NCI-H1930 (cell line): ENCODE data around the gene SRSF3.
"Not testable (repeated sequence)": the region's sequence is repeated elsewhere in the genome, so short reads cannot be mapped to it uniquely, and the experiment has no call there.

Experiments used
- DNase-seq, 2 experiments: peaks; one replicate each; lab custom pipeline; 2025; lab: John Stamatoyannopoulos, UW

The SRSF3 gene

DNA sequence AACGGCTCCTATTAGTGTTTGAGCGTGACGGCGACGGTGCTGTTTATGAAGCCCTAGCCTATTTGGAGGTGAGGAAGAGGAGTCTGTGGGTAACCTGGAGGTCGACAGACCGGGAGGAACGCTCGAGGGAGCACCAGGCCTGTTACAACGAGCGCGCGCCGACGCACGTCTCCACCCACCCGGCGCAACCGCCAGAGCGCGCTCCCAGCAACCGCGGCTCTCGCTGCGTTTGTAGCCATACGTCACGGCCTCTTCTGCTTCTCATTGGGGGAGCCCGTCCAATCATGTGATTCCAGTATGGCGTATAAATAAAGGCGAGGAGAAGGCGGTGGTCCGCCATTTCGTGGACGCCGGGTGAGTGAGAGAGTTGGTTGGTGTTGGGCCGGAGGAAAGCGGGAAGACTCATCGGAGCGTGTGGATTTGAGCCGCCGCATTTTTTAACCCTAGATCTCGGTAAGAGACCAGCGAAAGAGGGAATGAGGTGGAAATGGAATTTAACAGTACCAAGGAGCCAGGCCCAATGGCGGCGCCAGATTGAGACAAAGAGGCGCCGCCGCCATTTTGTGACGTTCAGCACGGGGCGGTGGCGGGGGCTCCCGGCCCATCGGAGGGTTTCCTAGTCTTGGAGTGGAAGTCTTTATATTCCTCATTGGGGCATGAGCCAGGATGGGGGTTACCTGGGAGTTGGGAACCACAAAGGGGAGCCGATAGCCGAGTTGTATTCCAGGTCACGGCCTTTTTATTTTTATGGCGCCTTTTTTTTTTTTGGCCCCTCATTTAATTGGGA, at the start of gene SRSF3:
TSS of gene SRSF3 (plus strand) at position 334 of the 787 bp plus-strand sequence. CDS start 2,401 bp downstream, outside the sequence.
- peak; percentile 96 to 98 for DNase-seq

DNA sequence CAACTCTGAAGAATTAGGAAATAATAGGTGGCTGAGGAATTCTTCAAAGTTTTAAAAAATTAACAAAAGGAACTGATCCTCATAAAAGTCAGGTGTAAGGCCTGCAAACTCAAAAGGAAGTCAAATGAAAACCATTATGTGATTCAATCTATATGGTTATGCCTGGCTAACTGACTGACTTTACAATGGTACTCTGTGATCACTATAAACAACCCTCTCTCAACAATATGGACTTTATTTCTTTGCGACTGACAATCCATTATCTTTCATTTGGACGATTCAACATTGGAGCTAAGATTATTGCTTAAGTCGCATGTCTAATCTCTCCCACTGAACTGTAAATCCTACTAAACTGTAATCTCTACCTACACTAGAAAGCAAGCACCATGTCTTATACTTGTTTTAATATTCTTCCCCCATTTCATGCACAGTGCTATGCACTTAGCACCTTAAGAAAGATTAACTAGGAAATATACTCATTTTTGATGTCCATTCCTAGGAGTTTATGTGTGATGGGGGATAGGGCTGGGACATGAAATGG, 48.3 kb upstream of the SRSF3 start:
- no peak for DNase-seq

DNA sequence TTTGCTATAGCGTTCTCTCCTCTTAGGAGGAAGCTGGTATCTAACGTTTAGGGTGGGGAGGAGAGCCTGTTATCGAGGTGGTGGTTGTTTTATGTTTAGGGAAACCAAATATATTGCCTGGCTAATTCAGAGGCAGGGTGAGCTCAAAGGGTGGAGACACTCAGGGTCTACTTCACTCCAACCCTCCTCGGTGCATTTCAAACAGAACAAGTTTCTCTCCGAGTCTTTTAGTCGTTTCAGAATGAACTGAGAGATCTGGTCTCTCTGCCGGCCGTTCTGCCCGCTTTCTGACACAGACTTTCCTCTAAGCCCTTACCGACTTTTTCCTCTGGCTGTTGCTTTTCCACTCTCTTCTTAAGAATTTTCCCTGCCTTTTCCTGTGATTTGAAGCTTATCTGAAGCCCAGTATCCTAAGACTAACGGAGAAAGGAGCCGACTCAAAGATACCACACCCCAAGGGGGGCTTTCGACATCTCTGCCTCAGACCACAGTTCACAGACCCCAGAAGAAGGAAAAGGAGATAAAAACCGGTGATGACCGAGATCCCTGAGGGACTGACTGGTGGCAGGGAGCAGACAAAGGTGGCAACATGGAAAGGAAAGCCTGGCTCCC, 47.7 kb upstream of the SRSF3 start:
- DNase-seq, result no peak

DNA sequence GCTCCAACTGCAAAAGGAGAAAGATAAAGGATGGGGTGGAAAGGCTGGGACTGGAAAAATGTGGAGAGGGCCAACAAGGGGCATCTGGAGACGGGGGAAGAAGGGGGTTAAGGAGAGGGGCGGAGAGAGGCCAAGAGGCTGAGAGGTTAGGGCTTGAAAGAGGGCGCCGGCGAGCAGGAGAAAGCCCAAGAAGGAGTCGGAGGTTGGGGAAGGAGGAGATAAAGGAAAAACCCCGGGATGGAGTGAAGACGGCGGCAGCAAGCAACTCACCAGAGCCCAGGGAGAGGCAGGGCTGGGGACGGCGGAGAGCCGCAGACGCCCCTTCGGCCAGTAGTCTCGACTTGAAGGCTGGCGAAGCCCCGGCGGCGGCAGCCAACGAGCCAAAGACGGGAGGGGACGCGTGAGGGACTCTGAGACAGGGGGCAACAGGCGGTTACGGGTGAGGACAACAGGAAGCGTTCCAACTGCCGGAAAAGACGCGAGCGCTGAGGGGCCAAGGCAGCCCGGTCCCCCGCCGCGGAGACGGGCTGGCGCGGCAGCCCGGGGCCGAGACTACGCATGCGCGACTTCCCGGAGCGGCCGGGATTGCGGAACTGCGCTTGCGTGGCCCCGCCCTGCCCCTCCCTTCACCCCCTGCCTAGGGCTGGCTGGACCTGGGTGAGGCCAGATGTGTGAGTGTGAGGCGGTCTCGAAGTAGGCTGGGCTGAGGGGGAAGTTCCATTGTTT, 47.1 kb upstream of the SRSF3 start, which contains the start of gene STK38:
TSS of gene STK38 (minus strand) at position 560 of the 726 bp plus-strand sequence. CDS start 7,277 bp downstream, outside the sequence.
- DNase-seq, result peak; percentile 73 to 87

DNA sequence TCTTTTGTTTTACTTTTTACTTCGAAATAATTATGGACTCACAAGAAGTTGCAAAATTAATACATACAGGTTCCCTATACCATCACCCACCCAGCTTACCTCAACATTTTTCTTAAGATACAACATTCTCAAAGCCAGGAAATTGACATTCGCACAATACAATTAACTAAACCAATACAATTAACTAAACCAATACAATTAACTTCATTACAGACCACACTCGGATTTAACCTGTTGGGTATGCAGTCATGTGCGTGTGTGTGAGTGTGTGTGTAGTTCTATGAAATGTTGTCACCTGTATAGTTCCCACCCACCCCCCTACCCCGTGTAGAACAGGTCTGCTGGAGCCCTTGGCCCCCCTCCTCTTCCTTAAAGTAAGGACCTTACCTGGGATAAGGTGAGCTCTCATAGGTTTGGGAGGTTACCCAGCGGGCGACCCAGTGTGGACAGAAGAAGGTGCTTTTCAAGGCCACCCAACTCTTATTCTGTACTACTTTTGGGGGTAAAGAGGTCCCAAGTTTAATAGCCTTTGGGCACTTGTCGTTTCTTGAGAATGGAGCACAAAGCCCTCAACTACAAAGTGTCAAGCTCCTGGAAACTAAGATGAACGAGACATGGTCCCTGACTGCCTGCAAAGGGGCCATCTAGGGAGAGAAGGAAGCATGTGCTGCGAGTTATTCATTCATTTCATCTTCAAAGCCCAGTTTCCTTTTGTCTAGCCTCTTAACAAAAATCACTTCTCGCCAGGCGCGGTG, 46.3 kb upstream of the SRSF3 start:
- DNase-seq, result no peak

DNA sequence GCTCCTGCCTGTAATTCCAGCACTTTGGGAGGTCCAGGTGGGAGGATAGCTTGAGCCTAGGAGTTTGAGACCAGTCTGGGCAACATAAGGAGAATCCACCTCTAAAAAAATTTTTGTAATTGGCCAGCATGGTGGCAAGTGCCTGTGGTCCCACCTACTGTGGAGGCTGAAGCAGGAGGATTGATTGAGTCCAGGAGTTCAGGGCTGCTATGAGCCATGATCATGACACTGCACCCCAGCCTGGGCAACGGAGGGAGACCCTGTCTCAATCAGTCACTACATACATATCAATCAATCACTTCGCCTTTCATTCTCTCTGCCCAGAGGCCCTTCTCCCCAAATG, 45.8 kb upstream of the SRSF3 start:
- DNase-seq, result no peak

DNA sequence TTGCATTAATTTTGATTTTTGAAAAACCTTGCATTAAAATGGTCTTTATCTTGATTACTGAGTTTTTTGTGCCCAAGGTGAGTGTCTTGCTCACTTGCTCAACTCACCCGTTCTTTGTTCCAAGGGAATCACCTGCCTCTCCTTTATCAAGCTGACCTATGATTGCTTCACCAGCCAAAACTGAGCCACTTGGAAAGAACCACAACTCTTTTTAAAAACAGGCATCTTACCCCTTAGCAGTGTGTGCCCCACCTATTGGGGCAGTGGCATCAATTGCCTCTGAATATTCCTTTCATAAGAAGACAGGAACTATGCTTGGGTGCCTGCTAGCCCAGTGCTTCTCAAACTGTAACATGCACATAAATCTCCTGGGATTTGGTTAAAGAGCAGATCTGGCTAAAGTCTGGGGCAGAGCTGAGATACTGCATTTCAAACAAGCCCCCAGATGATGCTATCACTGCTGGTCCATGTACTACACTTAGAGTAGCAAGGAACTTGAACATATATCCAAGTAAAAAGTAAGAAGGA, 43.6 kb upstream of the SRSF3 start:
- no peak for DNase-seq

DNA sequence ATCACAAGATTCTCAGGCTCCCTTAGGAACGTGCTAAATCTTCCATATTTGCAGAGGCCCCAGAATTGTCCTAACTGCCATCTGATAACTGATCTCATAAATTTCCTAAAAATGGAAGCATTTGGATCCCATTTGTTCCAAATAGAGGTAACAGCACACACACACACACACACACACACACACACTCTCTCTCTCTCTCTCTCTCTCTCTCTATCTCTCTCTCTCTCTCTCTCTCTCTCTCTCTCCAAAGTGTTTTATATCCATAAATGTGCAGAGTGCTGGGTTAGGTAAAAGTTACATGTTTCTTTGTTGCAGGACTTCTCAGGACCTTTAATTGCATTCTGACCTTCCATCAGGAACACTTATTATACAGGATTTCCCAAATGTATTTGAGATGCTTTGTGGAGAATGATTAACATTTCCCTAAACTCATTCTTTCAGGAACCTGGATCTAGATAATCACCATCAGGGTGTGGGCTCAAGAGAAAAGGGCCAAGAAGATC, 38.4 kb upstream of the SRSF3 start:
- no peak for DNase-seq

DNA sequence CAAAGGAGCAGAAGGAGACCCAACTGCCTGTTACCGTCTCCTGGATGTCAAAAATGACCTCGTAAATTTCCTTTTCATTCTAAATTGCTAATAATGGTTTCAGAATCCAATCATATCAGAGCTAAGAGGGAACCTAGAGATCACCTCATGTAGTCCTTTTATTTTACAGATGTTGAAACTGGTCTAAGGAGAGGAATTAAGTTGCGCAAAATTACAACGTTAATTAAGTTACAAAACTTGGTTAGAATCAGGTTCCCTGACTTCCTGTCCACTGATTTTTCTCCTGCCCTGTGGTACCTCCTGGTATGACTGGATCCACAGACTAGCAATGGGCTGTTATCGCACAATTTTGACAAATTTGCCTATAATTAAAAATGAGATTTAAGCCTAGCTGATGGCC, 37.9 kb upstream of the SRSF3 start:
- no peak for DNase-seq

DNA sequence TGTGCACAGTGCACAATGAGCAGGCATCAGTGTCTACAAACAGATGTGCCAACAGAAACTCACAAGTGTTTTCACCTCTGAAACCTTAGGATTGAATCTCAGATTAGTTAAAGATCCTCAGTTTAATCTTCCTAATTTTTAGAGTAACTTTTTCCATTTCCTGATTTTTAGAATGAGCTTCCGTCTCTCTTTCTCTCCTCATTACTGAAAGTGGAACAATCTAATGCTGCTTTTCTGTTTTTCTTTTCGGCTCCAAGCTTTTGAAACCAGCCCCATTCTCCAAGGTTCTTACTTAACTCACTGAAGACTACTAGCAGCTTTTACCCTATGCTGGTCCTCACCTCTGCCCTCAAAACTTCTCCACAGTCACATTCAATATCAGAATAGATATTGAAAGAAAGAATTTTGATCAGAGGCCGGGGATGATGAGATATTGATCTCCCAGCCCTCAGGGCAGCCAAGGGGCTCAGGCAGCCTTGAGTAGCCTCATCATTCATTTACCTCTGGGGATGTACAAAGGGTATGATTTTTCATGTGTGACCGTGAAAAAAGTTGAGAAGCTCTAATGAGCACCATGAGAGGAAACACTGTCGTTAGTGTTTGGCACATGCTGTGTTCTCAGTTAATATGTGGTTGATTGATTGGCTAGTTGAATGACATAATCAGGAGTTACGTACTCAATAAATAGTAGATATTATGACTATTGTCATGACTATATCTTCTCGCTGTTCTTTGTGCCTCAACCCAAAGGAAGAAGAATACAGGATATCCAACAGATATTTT, 35.0 kb upstream of the SRSF3 start:
- DNase-seq, result no peak

DNA sequence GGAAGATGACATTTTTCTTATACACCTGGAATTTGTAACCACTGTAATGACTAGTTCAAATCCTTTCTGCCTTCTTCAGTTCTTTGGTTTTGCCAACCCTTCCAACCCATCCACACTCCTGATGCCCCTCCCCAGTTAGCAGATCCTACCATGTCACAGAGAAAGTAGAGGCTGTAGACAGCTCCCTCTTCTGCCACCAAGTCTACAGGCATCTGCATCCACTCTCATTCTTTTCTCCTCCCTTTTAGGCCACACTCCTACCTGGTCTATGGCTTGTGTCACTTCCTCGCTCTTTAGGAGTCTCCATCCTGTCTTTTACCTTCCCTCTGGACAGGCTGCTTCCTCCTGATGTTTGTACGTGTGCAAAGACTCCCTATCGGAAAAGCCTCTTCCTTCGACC, 33.3 kb upstream of the SRSF3 start:
- no peak for DNase-seq

DNA sequence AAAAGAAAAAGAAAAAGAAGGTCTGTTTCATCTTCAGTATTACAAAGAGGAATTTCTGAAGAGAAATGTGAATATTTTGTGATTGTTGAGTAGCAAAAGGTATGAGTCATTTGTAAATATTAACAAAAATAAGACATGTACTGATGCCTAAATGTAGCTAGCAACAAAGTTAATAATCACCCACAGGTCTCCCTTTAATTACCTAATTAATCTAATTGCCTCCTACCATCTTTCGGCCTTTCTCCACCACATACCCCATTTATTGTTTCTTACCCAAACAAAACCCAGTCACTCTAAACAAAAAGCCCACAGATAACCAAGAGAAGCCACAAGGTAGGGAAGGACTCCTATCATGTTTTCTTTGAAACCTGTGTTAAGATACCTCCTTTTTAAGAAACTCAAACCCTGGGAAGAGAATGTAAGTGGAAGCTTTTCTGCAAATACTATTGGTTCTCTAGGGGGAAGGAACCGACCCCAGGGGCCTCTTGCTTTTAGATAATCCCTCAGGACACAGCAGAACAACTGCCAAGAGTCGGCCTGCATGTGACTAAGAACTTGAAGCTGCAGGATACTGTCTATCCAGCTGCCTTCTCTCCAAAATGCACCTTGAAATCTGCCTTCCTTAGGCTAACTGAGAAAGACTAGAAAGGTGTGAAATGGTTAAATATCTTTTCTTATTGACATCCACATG, 30.8 kb upstream of the SRSF3 start:
- no peak for DNase-seq

DNA sequence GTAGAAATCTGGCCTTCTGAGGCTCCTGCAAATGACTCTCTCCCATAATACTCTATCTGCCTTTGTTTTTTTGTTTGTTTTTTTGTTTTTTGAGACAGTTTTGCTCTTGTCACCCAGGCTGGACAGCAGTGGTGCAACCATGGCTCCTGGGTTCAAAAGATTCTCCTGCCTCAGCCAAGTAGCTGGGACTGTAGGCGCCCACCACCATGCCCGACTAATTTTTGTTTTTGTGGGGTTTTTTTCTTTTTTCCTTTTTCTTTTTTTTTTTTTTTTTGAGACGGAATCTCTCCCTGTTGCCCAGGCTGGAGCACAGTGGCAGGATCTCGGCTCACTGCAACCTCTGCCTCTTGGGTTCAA, 30.3 kb upstream of the SRSF3 start:
- DNase-seq, result no peak

DNA sequence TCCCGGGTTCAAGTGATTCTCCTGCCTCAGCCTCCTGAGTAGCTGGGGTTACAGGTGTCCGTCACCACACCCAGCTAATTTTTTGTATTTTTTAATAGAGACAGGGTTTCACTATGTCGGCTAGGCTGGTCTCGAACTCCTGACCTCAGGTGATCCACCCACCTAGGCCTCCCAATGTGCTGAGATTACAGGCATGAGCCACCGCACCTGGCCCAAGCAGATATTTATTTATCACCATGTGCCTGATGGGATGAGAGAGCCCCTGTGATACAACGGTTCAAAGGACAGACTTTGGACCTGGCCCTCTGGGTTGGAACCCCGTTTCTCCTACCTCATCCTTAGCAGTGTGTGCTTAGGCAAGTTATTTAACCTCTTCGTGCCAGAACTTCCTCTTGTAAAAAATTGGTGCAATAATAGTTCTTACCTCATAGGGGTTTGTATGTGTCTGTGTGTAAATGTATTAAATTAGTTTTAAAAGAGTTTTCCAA, 27.7 kb upstream of the SRSF3 start:
- DNase-seq, result no peak

DNA sequence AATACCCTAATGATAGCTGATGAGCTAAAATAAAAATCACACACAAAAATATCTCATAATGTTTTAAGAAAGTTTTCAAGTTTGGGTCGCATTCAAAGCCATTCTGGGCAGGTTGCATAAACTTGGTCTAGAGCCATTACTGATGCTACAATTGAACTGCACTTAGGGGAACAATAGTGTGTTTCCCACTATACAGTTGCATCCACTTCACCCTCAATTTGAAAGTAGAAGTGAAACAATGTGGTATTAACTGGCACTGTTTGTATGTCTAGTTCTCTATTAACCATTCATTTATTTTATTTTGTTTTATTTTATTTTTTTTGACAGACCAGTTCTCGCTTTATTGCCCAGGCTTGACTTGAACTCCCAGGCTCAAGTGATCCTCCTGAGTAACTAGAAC, 23.9 kb upstream of the SRSF3 start:
- DNase-seq, result no peak

DNA sequence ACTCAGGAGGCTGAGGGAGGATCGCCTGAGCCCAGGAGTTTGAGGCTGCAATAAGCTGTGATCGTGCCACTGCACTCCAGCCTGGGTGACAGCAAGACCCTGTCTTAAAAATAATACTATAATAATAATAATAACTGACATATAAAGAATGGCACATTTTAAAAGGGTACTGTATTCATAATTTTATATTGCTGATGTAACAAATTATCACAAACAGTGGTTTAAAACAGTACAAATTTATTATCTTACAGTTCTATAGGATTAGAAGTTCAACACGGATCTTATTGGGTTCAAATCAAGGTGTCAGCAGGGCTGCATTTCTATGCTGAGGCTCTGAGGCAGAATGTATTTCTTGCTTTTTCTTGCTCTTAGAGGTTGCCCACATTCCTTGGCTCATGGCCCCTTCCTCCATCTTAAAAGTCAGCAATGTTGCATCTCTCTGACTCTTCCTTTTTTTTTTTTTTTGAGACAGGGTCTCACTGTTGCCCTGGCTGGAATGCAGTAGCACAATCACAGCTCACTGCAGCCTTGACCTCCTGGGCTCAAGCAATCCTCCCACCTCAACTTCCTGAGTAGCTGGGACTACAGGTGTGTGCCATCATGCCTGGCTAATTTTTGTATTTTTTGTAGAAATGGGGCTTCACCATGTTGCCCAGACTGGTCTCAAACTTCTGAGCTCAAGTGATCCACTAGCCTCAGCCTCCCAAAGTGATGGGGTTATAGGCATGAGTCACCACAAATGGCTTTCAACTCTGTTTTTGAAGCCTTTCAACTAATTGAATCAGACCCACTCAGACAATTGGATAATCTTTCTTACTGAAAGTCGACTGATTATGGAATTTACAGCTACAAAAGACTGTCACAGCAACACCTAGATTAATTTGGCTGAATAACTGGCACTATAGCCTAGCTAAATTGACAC, 22.8 kb upstream of the SRSF3 start:
- DNase-seq, result no peak

DNA sequence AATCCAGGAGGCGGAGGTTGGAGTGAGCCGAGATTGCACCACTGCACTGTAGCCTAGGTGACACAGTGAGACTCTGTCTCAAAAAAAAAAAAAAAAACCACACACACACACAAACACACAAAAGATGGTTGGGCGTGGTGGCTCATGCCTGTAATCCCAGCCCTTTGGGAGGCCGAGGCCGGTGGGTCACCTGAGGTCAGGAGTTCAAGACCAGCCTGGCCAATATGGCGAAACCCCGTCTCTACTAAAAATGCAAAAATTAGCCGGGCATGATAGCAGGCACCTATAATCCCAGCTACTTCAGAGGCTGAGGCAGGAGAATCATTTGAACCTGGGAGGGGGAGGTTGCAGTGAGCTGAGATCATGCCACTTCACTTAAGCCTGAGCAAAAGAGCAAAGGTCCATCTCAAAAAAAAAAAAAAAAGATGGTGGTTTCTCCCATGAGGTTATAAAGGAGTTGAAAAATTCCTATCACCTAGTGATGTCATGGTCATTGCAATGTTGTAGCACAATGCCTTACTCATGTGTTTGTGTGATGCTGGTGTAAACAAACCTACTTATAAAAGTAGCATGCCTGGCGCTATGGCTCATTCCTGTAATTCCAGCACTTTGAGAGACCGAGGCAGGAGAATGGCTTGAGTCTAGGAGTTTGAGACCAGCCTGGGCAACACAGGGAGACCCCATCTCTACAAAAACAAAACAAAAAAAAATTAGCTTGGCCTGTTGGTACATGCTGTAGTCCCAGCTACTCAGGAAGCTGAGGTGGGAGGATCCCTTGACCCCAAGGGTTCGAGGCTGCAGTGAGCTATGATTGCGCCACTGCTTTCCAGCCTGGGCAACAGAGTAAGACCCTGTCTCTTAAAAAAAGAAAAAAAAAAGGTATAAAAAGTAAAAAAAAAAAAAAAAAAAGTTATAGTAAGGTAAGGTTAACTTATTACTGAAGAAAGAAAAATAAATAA, 21.5 kb upstream of the SRSF3 start:
- not testable (repeated sequence) for DNase-seq

DNA sequence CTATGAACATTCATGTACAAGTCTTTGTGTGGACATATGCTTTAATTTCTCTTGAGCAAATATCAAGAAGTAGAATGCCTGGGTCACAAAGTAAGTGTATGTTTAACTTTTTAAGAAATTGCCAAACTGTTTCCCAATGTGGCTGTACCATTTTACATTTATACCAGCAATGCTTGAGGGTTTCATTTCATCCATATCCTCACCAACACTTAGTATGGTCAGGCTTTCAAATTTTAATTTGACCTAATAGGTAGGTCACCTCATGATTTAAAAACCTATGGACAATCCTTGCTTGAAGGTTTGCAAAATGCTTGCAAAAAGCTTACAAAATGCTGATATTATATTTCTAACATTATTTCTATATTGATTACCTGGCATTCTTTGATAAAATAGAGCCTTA, 19.5 kb upstream of the SRSF3 start:
- no peak for DNase-seq
